GM18519 (cell line): ENCODE results near the gene HMGB4.

Experiments
- ATAC-seq: cut with Tn5 transposase; IDR thresholded peaks from one replicate; pipeline ENCODE4 v1.9.1; 2021; ENCODE audit warnings: mild to moderate bottlenecking, moderate library complexity; ENCODE audit not compliant: unreplicated experiment, low FRiP score

HMGB4 gene

GRCh38 chr1:33863779-33864178 lies at the start of gene HMGB4:
TSS of gene HMGB4 (plus strand) at chr1:33864079. CDS start at chr1:33864192, 113 bp downstream.
- no peak for ATAC-seq

- ATAC-seq, result no peak
Observed at GRCh38 chr1:33814166-33814565, 49.7 kb upstream of the HMGB4 start.

GRCh38 chr1:33815061-33815460 lies 48.8 kb upstream of the HMGB4 start:
- no peak for ATAC-seq

- ATAC-seq, result no peak
Observed at GRCh38 chr1:33818071-33818470, 45.8 kb upstream of the HMGB4 start.

GRCh38 chr1:33819290-33819912 lies 44.5 kb upstream of the HMGB4 start:
- no peak for ATAC-seq

- ATAC-seq, result no peak
Observed at GRCh38 chr1:33819913-33820311, 44.0 kb upstream of the HMGB4 start.

GRCh38 chr1:33820804-33821203 lies 43.1 kb upstream of the HMGB4 start:
- no peak for ATAC-seq

GRCh38 chr1:33821291-33821690 lies 42.6 kb upstream of the HMGB4 start:
- ATAC-seq, result no peak

GRCh38 chr1:33822396-33822795 lies 41.5 kb upstream of the HMGB4 start:
- no peak for ATAC-seq

- no peak for ATAC-seq
Observed at GRCh38 chr1:33823401-33823800, 40.5 kb upstream of the HMGB4 start.

GRCh38 chr1:33823830-33824229 lies 40.0 kb upstream of the HMGB4 start:
- ATAC-seq, result no peak

GRCh38 chr1:33824321-33824720 lies 39.6 kb upstream of the HMGB4 start:
- ATAC-seq, result no peak

GRCh38 chr1:33824971-33825370 lies 38.9 kb upstream of the HMGB4 start:
- no peak for ATAC-seq

GRCh38 chr1:33825506-33825905 lies 38.4 kb upstream of the HMGB4 start:
- ATAC-seq, result no peak

- ATAC-seq, result no peak
Observed at GRCh38 chr1:33826311-33826710, 37.6 kb upstream of the HMGB4 start.

- no peak for ATAC-seq
Observed at GRCh38 chr1:33826711-33827110, 37.2 kb upstream of the HMGB4 start.

GRCh38 chr1:33828059-33828458 lies 35.8 kb upstream of the HMGB4 start:
- no peak for ATAC-seq

- no peak for ATAC-seq
Observed at GRCh38 chr1:33828654-33829053, 35.2 kb upstream of the HMGB4 start.

GRCh38 chr1:33836911-33837310 lies 27.0 kb upstream of the HMGB4 start:
- no peak for ATAC-seq

GRCh38 chr1:33837635-33838034 lies 26.2 kb upstream of the HMGB4 start:
- ATAC-seq, result no peak

GRCh38 chr1:33841494-33841893 lies 22.4 kb upstream of the HMGB4 start:
- ATAC-seq, result no peak

GRCh38 chr1:33842348-33842747 lies 21.5 kb upstream of the HMGB4 start:
- no peak for ATAC-seq

- no peak for ATAC-seq
Observed at GRCh38 chr1:33844166-33844565, 19.7 kb upstream of the HMGB4 start.
